ENCODE data around the gene HSP90AA1. TPM values are rescaled to one million over a fixed set of nuclear protein-coding genes. Genes with fewer than 3 reads are reported as not detected.
"Not testable (repeated sequence)": the region's sequence is repeated elsewhere in the genome, so short reads cannot be mapped to it uniquely, and the experiment has no call there.

Gene HSP90AA1
- total RNA-seq, 1 donor from 2014 or later = 280 TPM

GRCh38 chr14:102084931-102085330, 1.9 kb downstream of the HSP90AA1 start:
- FAIRE-seq (no peak), DNase-seq (ENCODE audit: low read depth) (no peak)
- Histone ChIP-seq H3K27me3 (ENCODE audit: control insufficient read depth, insufficient read depth, low read length) (no peaks in the 10 kb centered on the region), H3K4me3 (ENCODE audit: low read depth, low read length) (no peak overlapping the region), H3K36me3 (ENCODE audit: control insufficient read depth, insufficient read depth, low read length) (peaks cover 23% of the 10 kb centered on the region)
- no peak for TF ChIP-seq CTCF (IDR thresholded peaks at IDR 0.05; ENCODE audit: insufficient read depth, low read length, severe bottlenecking)

- not testable (repeated sequence) for FAIRE-seq; H3K4me3 ChIP-seq (ENCODE audit: low read depth, low read length); DNase-seq (ENCODE audit: low read depth); H3K27me3 ChIP-seq (ENCODE audit: control insufficient read depth, insufficient read depth, low read length)
- H3K36me3 ChIP-seq (ENCODE audit: control insufficient read depth, insufficient read depth, low read length) = peaks cover 24% of the 10 kb centered on the region
Measured at GRCh38 chr14:102084522-102084921, 2.3 kb downstream of the HSP90AA1 start.

GRCh38 chr14:102081231-102082080, 5.4 kb downstream of the HSP90AA1 start:
- no peak for DNase-seq (ENCODE audit: low read depth)
- no peak for FAIRE-seq
- Histone ChIP-seq H3K27me3 (ENCODE audit: control insufficient read depth, insufficient read depth, low read length) (no peaks in the 10 kb centered on the region), H3K4me3 (ENCODE audit: low read depth, low read length) (no peak overlapping the region), H3K36me3 (ENCODE audit: control insufficient read depth, insufficient read depth, low read length) (peaks cover 25% of the 10 kb centered on the region)
- no peak for TF ChIP-seq CTCF (IDR thresholded peaks at IDR 0.05; ENCODE audit: insufficient read depth, low read length, severe bottlenecking)

GRCh38 chr14:102080183-102081080, 6.4 kb downstream of the HSP90AA1 start:
- no peaks in the 10 kb centered on the region for H3K27me3 ChIP-seq (ENCODE audit: control insufficient read depth, insufficient read depth, low read length)
- FAIRE-seq = no peak
- no peak for DNase-seq (ENCODE audit: low read depth)
- peaks cover 23% of the 10 kb centered on the region for H3K36me3 ChIP-seq (ENCODE audit: control insufficient read depth, insufficient read depth, low read length)
- no peak overlapping the region for H3K4me3 ChIP-seq (ENCODE audit: low read depth, low read length)
- no peak for TF ChIP-seq CTCF (IDR thresholded peaks at IDR 0.05; ENCODE audit: insufficient read depth, low read length, severe bottlenecking)

GRCh38 chr14:102079700-102079979, 7.2 kb downstream of the HSP90AA1 start:
- no peak for TF ChIP-seq CTCF (IDR thresholded peaks at IDR 0.05; ENCODE audit: insufficient read depth, low read length, severe bottlenecking)
- no peak overlapping the region for H3K4me3 ChIP-seq (ENCODE audit: low read depth, low read length)
- peaks cover 17% of the 10 kb centered on the region for H3K36me3 ChIP-seq (ENCODE audit: control insufficient read depth, insufficient read depth, low read length)
- DNase-seq (ENCODE audit: low read depth) (no peak), FAIRE-seq (no peak)
- no peaks in the 10 kb centered on the region for H3K27me3 ChIP-seq (ENCODE audit: control insufficient read depth, insufficient read depth, low read length)
